ENCODE measurements around the gene TMOD2. TPM values are rescaled to one million over a fixed set of nuclear protein-coding genes. Genes with fewer than 3 reads are reported as not detected.
"Not testable (repeated sequence)": the region's sequence is repeated elsewhere in the genome, so short reads cannot be mapped to it uniquely, and the experiment has no call there.

TMOD2 gene
- total RNA-seq, 1 donor from 2014 or later: 4.1 TPM

DNA sequence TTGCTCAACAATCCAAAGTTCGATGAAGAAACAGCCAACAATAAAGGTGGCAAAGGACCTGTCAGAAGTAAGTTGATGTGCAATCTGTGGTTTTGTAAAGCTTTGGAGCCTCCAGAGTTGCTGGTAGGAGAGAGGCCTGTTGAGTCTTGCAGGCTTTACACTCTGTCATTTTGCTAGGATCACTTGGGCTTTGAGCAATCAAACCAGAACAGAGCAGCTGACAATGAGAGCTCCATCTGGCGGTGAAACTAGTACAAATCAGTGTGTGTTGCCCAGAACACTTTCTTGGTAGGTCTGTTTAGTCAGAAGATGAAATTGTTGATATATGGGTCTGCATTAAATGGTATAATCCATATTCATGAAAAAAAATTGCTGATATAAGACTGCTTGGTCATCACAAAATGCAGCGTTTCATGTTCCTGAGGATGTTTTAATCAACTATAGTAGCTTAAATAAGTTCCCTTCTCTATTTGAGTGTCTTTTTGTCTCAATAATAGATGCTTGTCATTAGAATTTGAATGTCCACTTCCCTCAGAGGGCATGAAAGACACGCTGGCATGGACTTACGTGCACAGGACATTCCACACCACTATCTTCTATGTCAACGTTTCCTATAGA, 25.7 kb downstream of the TMOD2 start:
- TF ChIP-seq, protein P1, sequence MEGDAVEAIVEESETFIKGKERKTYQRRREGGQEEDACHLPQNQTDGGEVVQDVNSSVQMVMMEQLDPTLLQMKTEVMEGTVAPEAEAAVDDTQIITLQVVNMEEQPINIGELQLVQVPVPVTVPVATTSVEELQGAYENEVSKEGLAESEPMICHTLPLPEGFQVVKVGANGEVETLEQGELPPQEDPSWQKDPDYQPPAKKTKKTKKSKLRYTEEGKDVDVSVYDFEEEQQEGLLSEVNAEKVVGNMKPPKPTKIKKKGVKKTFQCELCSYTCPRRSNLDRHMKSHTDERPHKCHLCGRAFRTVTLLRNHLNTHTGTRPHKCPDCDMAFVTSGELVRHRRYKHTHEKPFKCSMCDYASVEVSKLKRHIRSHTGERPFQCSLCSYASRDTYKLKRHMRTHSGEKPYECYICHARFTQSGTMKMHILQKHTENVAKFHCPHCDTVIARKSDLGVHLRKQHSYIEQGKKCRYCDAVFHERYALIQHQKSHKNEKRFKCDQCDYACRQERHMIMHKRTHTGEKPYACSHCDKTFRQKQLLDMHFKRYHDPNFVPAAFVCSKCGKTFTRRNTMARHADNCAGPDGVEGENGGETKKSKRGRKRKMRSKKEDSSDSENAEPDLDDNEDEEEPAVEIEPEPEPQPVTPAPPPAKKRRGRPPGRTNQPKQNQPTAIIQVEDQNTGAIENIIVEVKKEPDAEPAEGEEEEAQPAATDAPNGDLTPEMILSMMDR (IDR thresholded peaks at IDR 0.05; ENCODE audit: insufficient read depth, low read length, poor library complexity, severe bottlenecking): peak; percentile 83
- no peaks in the 10 kb centered on the region for H3K36me3 ChIP-seq (ENCODE audit: control insufficient read depth, insufficient read depth, low read length)
- no peaks in the 10 kb centered on the region for H3K27me3 ChIP-seq (ENCODE audit: control insufficient read depth, insufficient read depth, low read length)
- H3K4me3 ChIP-seq (ENCODE audit: low read depth, low read length): no peak overlapping the region
- DNase-seq (ENCODE audit: low read depth): peak; percentile 31

DNA sequence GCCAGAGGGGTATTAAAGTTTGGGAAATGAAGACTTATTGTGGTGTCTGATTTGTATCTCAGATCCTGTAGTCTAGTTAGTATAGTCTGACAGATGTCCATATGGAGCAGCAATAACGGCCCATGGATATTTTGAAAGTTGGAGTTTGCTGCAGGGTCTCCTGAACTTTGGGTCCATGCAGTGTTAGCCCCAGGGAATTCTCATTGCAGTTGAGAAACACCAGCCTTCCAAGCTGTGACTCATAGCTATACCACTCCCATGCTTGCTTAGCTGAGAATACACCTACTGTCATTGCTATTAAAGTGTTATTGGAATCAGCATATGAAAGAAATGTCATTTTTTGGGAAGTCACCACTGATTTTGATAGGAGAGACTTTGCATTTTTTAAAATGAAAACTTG, 29.2 kb downstream of the TMOD2 start:
- no peaks in the 10 kb centered on the region for H3K27me3 ChIP-seq (ENCODE audit: control insufficient read depth, insufficient read depth, low read length)
- DNase-seq (ENCODE audit: low read depth): no peak
- H3K4me3 ChIP-seq (ENCODE audit: low read depth, low read length): no peak overlapping the region
- TF ChIP-seq, protein P1 (IDR thresholded peaks at IDR 0.05; ENCODE audit: insufficient read depth, low read length, poor library complexity, severe bottlenecking): no peak
- H3K36me3 ChIP-seq (ENCODE audit: control insufficient read depth, insufficient read depth, low read length): no peaks in the 10 kb centered on the region

DNA sequence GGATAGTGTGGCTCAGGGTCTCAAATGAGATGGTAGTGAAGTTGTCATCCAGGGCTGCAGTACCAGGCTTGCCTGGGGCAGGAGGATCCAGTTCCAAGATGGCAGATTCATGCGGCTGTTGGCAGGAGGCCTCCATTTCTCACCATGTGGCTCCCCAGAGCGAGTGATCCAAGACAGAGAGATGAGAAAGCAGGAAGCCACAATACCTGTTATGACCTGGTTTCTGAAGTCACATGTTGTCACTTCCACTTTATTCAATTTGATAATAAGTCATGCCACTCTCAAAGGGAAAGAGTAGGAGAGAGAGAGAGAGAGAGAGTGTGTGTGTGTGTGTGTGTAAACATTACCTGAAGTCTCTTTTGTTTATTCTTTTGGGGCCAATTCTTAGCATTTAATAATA, 30.1 kb downstream of the TMOD2 start:
- no peak for DNase-seq (ENCODE audit: low read depth)
- no peaks in the 10 kb centered on the region for H3K36me3 ChIP-seq (ENCODE audit: control insufficient read depth, insufficient read depth, low read length)
- H3K27me3 ChIP-seq (ENCODE audit: control insufficient read depth, insufficient read depth, low read length): no peaks in the 10 kb centered on the region
- TF ChIP-seq, protein P1 (IDR thresholded peaks at IDR 0.05; ENCODE audit: insufficient read depth, low read length, poor library complexity, severe bottlenecking): no peak
- H3K4me3 ChIP-seq (ENCODE audit: low read depth, low read length): no peak overlapping the region

DNA sequence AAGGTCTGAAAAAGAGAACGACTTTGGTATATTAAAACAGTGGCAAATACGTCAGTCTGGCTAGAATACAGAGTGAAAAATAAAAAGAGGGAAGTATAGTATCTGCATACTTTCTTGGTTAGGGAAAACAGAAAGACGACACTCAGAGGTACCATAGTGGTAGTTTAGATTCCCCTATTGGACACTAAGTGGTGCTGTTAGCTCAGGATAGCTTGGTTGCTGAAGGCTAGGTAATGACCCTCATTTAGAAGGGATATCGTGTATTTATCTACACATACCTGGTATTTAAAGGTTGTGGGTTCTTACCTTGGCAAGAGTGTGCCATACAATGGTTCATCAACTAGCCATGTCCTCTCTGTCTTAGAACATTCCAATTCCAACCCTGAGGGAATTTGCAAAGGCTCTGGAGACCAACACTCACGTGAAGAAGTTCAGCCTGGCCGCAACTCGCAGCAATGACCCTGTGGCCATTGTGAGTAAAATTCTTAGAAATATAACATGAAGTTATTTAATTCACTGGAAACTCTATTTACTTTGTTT, 31.0 kb downstream of the TMOD2 start:
- DNase-seq (ENCODE audit: low read depth): no peak
- H3K27me3 ChIP-seq (ENCODE audit: control insufficient read depth, insufficient read depth, low read length): no peaks in the 10 kb centered on the region
- TF ChIP-seq, protein P1 (IDR thresholded peaks at IDR 0.05; ENCODE audit: insufficient read depth, low read length, poor library complexity, severe bottlenecking): peak; percentile 21
- no peak overlapping the region for H3K4me3 ChIP-seq (ENCODE audit: low read depth, low read length)
- no peaks in the 10 kb centered on the region for H3K36me3 ChIP-seq (ENCODE audit: control insufficient read depth, insufficient read depth, low read length)

DNA sequence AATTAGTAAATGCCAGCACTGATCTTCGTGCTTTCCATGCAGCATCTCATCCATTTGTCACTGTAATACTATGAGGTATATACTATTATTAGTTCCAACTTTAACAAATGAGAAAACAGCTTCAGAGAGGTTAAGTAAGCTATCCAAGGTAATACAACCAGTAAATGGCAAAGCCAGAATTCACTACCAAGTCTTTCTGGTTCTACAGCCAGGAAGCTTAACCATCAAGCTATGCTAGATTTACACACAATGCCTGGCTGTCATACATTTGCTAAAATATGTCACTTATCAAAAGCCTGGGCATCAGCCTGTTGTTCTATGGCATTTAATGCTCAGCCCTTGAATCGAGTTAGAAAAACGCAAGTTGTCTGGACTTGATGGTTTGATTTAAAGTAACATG, 32.6 kb downstream of the TMOD2 start:
- no peaks in the 10 kb centered on the region for H3K36me3 ChIP-seq (ENCODE audit: control insufficient read depth, insufficient read depth, low read length)
- TF ChIP-seq, protein P1 (IDR thresholded peaks at IDR 0.05; ENCODE audit: insufficient read depth, low read length, poor library complexity, severe bottlenecking): no peak
- H3K4me3 ChIP-seq (ENCODE audit: low read depth, low read length): no peak overlapping the region

DNA sequence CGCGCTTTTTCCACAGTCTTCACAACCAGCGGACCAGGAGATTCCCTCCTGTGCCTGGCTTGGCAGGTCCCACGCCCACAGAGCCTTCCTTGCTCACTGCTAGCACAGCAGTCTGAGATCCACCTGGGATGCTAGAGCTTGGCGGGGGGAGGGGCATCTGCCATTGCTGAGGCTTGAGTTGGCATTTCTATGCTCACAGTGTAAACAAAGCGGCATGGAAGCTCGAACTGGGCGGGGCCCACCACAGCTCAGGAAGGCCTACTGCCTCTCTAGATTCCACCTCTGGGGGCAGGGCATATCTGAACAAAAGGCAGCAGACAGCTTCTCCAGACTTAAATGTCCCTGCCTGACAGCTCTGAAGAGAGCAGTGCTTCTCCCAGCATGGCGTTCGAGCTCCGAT, 35.7 kb downstream of the TMOD2 start:
- not testable (repeated sequence) for H3K27me3 ChIP-seq (ENCODE audit: control insufficient read depth, insufficient read depth, low read length); H3K4me3 ChIP-seq (ENCODE audit: low read depth, low read length); DNase-seq (ENCODE audit: low read depth); H3K36me3 ChIP-seq (ENCODE audit: control insufficient read depth, insufficient read depth, low read length)

More for the DNA sequence above, 32.6 kb downstream of the TMOD2 start:
- no peak for DNase-seq (ENCODE audit: low read depth)
- no peaks in the 10 kb centered on the region for H3K27me3 ChIP-seq (ENCODE audit: control insufficient read depth, insufficient read depth, low read length)

DNA sequence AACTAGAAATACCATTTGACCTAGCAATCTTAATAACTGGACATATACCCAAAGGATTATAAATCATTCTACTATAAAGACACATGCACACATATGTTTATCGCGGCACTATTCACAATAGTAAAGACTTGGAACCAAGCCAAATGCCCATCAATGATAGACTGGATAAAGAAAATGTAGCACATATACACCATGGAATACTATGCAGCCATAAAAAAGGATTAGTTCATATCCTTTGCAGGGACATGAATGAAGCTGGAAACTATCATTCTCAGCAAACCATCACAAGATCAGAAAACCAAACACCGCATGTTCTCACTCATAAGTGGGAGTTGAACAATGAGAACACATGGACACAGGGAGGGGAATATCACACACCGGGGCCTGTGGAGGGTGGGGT, 41.1 kb downstream of the TMOD2 start:
- not testable (repeated sequence) for H3K27me3 ChIP-seq (ENCODE audit: control insufficient read depth, insufficient read depth, low read length); H3K36me3 ChIP-seq (ENCODE audit: control insufficient read depth, insufficient read depth, low read length); H3K4me3 ChIP-seq (ENCODE audit: low read depth, low read length); DNase-seq (ENCODE audit: low read depth)
